Vagina (tissue), 2 donors: ENCODE results near the gene CCNB1. TPM values are rescaled to one million over a fixed set of nuclear protein-coding genes. Genes with fewer than 3 reads are reported as not detected.

Experiments
- DNase-seq, 2 donors: peaks; one replicate each; pipeline ENCODE4 v3.0.0-alpha.2; 2017; ENCODE audit errors: extremely low spot score in 2 of 2
- H3K27ac ChIP-seq: fragments of 200-600 bp; sonication (generic); one replicate; pipeline ENCODE4 v1.5.1; 2019
- H3K27me3 ChIP-seq: fragments of 200-600 bp; sonication (generic); one replicate; pipeline ENCODE4 v1.5.1; 2019
- H3K36me3 ChIP-seq, 2 donors: fragments of 200-600 bp; sonication (generic); one replicate each; pipeline ENCODE4 v1.5.1; 2017 to 2019
- H3K4me1 ChIP-seq: fragments of 200-600 bp; sonication (generic); one replicate; pipeline ENCODE4 v1.5.1; 2019
- H3K4me3 ChIP-seq, 2 donors: fragments of 200-600 bp; sonication (generic); 1 replicate in 1 of 2; 2 replicates in 1 of 2; pipeline ENCODE4 v1.5.1; 2016 to 2019
- H3K9me3 ChIP-seq: fragments of 200-600 bp; sonication (generic); one replicate; pipeline ENCODE4 v1.5.1; 2019
- POLR2A ChIP-seq, 2 donors: fragments of 450-650 bp; IDR thresholded peaks; one replicate each; pipeline ENCODE4 v1.6.1; 2017; ENCODE audit warnings: antibody characterized with exemption in 2 of 2, mild to moderate bottlenecking in 2 of 2, moderate library complexity in 2 of 2
- POLR2AphosphoS5 ChIP-seq, 2 donors: sonication (generic); formaldehyde crosslinking; IDR thresholded peaks; one replicate each; pipeline ENCODE4 v1.9.0; 2017; ENCODE audit warnings: antibody characterized with exemption in 2 of 2, mild to moderate bottlenecking in 2 of 2, low read depth in 1 of 2; ENCODE audit not compliant: insufficient read depth in 1 of 2
- intact Hi-C: fragments of 100-400 bp; cut with DNase I; formaldehyde crosslinking; loops from one replicate; pipeline ENCODE4 v1.15.1; 2023
- small RNA-seq: library from RNA; depleted of rRNA; stranded (forward); fragments of <200 nt; gene quantifications from one replicate; pipeline ENCODE3, GENCODE V24; 2016
- total RNA-seq: library from RNA; depleted of rRNA; stranded (reverse); fragments of >200 nt; gene quantifications from one replicate; pipeline ENCODE4 v1.2.3, GENCODE V29; 2016
- TF ChIP-seq, protein P1 (sequence below), 3 experiments: fragments of 450-650 bp in 2 of 3; fragments of 200-600 bp in 1 of 3; sonication (generic) in 1 of 3; IDR thresholded peaks; one replicate each; pipeline ENCODE4 v1.5.1; 2017 to 2019; ENCODE audit warnings: antibody characterized with exemption in 3 of 3, mild to moderate bottlenecking in 2 of 3, moderate library complexity in 2 of 3

The CCNB1 gene
- total RNA-seq, 1 donor from 2014 or later, result 14.0 TPM

DNA sequence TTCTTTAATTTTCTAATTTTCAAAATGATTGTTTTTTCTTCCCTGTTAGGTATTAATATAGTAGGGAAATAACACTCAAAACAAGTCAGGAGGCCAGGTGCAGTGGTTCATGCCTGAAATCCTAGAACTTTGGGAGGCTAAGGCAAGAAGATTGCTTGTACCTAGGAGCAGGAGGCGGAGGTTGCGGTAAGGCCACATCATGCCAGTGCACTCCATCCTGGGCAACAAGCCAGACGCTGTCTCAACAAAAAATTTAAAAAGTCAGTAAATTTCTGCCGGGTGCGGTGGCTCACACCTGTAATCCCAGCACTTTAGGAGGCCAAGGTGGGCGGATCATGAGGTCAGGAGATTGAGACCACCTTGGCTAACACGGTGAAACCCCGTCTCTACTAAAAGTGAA, 57.6 kb downstream of the CCNB1 start:
- Histone ChIP-seq H3K27me3 (no peaks in the 10 kb centered on the region), H3K9me3 (no peaks in the 10 kb centered on the region), H3K4me1 (peaks cover 2% of the 10 kb centered on the region), H3K27ac (no peak overlapping the region), H3K36me3 (peaks cover 0 to 17% of the 10 kb centered on the region in 2 donors), H3K4me3 (no peak overlapping the region)
- TF ChIP-seq POLR2A (IDR thresholded peaks at IDR 0.05) (no peak), POLR2AphosphoS5 (IDR thresholded peaks at IDR 0.05; ENCODE audit: insufficient read depth in 1 of 2, low read depth in 1 of 2) (no peak)
- TF ChIP-seq, protein P1, sequence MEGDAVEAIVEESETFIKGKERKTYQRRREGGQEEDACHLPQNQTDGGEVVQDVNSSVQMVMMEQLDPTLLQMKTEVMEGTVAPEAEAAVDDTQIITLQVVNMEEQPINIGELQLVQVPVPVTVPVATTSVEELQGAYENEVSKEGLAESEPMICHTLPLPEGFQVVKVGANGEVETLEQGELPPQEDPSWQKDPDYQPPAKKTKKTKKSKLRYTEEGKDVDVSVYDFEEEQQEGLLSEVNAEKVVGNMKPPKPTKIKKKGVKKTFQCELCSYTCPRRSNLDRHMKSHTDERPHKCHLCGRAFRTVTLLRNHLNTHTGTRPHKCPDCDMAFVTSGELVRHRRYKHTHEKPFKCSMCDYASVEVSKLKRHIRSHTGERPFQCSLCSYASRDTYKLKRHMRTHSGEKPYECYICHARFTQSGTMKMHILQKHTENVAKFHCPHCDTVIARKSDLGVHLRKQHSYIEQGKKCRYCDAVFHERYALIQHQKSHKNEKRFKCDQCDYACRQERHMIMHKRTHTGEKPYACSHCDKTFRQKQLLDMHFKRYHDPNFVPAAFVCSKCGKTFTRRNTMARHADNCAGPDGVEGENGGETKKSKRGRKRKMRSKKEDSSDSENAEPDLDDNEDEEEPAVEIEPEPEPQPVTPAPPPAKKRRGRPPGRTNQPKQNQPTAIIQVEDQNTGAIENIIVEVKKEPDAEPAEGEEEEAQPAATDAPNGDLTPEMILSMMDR (IDR thresholded peaks at IDR 0.05), result no peak
- DNase-seq, result no peak
- intact Hi-C loops, result no loop called here

DNA sequence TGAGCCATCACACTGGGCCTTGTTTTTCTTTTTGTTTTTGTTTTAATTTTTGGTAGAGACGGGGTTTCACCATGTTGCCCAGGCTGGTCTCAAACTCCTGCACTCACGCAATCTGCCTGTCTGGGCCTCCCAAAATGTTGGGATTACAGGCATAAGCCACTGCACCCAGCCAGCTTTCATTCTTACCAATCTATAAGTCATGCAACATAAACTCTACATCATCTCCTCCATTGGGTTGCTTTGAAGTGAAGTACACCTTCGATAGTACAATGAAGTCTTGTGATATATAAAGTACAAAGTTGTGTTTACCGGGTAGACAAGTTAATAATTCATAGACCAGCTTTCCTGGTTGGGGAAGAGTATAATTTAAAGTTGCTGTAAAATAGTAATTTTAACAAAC, 58.9 kb downstream of the CCNB1 start:
- TF ChIP-seq POLR2A (IDR thresholded peaks at IDR 0.05) (no peak), POLR2AphosphoS5 (IDR thresholded peaks at IDR 0.05; ENCODE audit: insufficient read depth in 1 of 2, low read depth in 1 of 2) (no peak)
- TF ChIP-seq, protein P1 (IDR thresholded peaks at IDR 0.05), result no peak
- intact Hi-C loops, result no loop called here
- peaks cover 0 to 17% of the 10 kb centered on the region in 2 donors for H3K36me3 ChIP-seq
- no peak overlapping the region for H3K27ac ChIP-seq
- no peak overlapping the region for H3K4me3 ChIP-seq
- no peaks in the 10 kb centered on the region for H3K27me3 ChIP-seq
- H3K4me1 ChIP-seq, result no peaks in the 10 kb centered on the region
- H3K9me3 ChIP-seq, result no peaks in the 10 kb centered on the region
- DNase-seq, result no peak

Small RNA genes lying within 50 kb of the gene (small RNA-seq; reads per million reads assigned to genes)
- not detected for gene SNORA50D

Other genes with a start within 250 kb of the CCNB1 start
- gene SLC30A5, start 73.1 kb upstream of the CCNB1 start, total RNA-seq, result 62.6 TPM
- 3.9 TPM for gene CENPH, start 22.4 kb downstream of the CCNB1 start, total RNA-seq
- gene CDK7, start 67.7 kb downstream of the CCNB1 start, total RNA-seq, result 10.6 TPM
- gene CCDC125, start 165.7 kb downstream of the CCNB1 start, total RNA-seq, result 2.9 TPM
- gene AK6, start 202.4 kb downstream of the CCNB1 start, total RNA-seq, result 17.4 TPM
- 35.8 TPM for gene TAF9, start 202.4 kb downstream of the CCNB1 start, total RNA-seq
- gene RAD17, start 202.7 kb downstream of the CCNB1 start, total RNA-seq, result 17.2 TPM
- gene MARVELD2, start 248.0 kb downstream of the CCNB1 start, total RNA-seq, result 6.4 TPM